ENCODE results near the gene NAB1.

NAB1 gene

DNA sequence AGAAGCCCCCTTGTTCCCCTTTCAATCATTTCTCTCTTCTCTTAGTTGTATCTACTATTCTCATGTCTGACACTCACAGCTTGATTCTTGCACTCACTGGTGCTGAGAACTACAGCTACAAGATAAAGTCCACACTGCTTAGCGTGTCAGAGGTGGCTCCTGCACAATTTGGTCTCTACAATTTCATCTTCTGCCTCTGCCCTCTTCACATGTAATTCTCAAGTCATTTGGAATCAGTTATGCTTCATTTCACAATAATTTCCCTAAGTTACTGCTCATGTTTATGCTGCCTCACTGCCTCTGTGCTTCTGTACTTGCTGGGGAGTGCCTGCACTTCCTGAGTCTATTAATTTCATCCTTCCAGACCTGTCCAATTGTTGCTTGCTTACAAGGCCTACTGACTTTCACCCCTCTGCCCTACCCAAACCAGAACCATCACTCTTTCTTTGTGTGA, 11.6 kb upstream of the NAB1 start:
- TF ChIP-seq, protein P1, sequence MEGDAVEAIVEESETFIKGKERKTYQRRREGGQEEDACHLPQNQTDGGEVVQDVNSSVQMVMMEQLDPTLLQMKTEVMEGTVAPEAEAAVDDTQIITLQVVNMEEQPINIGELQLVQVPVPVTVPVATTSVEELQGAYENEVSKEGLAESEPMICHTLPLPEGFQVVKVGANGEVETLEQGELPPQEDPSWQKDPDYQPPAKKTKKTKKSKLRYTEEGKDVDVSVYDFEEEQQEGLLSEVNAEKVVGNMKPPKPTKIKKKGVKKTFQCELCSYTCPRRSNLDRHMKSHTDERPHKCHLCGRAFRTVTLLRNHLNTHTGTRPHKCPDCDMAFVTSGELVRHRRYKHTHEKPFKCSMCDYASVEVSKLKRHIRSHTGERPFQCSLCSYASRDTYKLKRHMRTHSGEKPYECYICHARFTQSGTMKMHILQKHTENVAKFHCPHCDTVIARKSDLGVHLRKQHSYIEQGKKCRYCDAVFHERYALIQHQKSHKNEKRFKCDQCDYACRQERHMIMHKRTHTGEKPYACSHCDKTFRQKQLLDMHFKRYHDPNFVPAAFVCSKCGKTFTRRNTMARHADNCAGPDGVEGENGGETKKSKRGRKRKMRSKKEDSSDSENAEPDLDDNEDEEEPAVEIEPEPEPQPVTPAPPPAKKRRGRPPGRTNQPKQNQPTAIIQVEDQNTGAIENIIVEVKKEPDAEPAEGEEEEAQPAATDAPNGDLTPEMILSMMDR (IDR thresholded peaks at IDR 0.05; ENCODE audit: low read length): no peak
- TF ChIP-seq EZH2 (IDR thresholded peaks at IDR 0.05; ENCODE audit: borderline replicate concordance, low read length): no peak
- no peaks in the 10 kb centered on the region for H3F3A ChIP-seq (ENCODE audit: insufficient read depth, low read length)
- H3K9me2 ChIP-seq (ENCODE audit: low read depth, low read length): no peaks in the 10 kb centered on the region
- H3K27ac ChIP-seq (ENCODE audit: low read depth, low read length, poor library complexity, severe bottlenecking): no peak overlapping the region
- H3K9ac ChIP-seq (ENCODE audit: low read length): no peak overlapping the region
- no peaks in the 10 kb centered on the region for H4K20me1 ChIP-seq (ENCODE audit: insufficient read depth, low read length)
- no peaks in the 10 kb centered on the region for H3K79me2 ChIP-seq (ENCODE audit: insufficient read depth, low read length)
- no peak overlapping the region for H3K4me3 ChIP-seq (ENCODE audit: low read depth, low read length, poor library complexity, severe bottlenecking)
- H3K27me3 ChIP-seq (ENCODE audit: insufficient read depth, low read length): no peaks in the 10 kb centered on the region
- H3K4me1 ChIP-seq (ENCODE audit: insufficient read depth, low read length, severe bottlenecking): peaks cover 6% of the 10 kb centered on the region
- H3K4me2 ChIP-seq (ENCODE audit: low read length): no peak overlapping the region
- H3K9me3 ChIP-seq (ENCODE audit: low read length): no peaks in the 10 kb centered on the region
- no peak overlapping the region for H2AFZ ChIP-seq (ENCODE audit: low read length)
- no peaks in the 10 kb centered on the region for H3K36me3 ChIP-seq (ENCODE audit: insufficient read depth, low read length)

DNA sequence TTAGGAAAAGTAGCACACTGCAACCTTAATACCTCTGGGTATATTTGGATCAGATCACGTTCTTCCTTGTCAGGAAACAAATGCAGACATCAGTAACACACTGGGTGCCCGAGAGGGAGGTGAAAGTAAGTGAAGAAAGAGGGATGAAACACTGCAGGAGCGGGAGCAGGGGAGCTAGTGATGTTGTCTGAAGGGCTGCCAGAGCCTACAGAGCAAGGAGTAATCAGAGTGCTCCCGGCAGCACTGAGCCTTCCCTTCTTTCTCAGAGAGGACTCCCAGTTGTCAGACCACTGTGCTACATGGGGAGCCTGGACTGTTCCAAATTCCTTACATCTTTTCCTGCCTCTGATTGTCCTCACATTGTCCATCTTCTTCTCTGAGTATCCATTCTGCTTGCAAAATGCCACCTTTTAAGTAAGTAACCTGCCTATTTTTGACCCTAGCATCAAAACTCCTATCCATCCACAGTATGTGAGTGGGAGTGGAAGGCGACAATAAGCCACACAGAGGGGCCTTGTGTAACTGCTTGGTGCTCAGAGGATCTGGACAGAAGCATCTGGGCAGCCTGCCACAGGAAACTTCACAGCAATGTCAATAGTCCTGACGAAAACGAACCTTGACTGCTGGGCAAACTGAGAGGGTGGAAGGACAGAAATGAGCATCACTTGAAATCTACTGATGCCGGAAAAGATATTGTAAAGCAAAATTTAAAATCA, 10.8 kb upstream of the NAB1 start:
- no peak for TF ChIP-seq EZH2 (IDR thresholded peaks at IDR 0.05; ENCODE audit: borderline replicate concordance, low read length)
- TF ChIP-seq, protein P1 (IDR thresholded peaks at IDR 0.05; ENCODE audit: low read length): no peak
- Histone ChIP-seq H3K27me3 (ENCODE audit: insufficient read depth, low read length) (no peaks in the 10 kb centered on the region), H3F3A (ENCODE audit: insufficient read depth, low read length) (no peaks in the 10 kb centered on the region), H3K9ac (ENCODE audit: low read length) (no peak overlapping the region), H3K9me2 (ENCODE audit: low read depth, low read length) (no peaks in the 10 kb centered on the region), H3K4me2 (ENCODE audit: low read length) (no peak overlapping the region), H4K20me1 (ENCODE audit: insufficient read depth, low read length) (no peaks in the 10 kb centered on the region), H3K36me3 (ENCODE audit: insufficient read depth, low read length) (no peaks in the 10 kb centered on the region), H3K79me2 (ENCODE audit: insufficient read depth, low read length) (no peaks in the 10 kb centered on the region), H2AFZ (ENCODE audit: low read length) (no peak overlapping the region), H3K9me3 (ENCODE audit: low read length) (no peaks in the 10 kb centered on the region), H3K4me3 (ENCODE audit: low read depth, low read length, poor library complexity, severe bottlenecking) (no peak overlapping the region), H3K4me1 (ENCODE audit: insufficient read depth, low read length, severe bottlenecking) (peaks cover 6% of the 10 kb centered on the region), H3K27ac (ENCODE audit: low read depth, low read length, poor library complexity, severe bottlenecking) (no peak overlapping the region)

DNA sequence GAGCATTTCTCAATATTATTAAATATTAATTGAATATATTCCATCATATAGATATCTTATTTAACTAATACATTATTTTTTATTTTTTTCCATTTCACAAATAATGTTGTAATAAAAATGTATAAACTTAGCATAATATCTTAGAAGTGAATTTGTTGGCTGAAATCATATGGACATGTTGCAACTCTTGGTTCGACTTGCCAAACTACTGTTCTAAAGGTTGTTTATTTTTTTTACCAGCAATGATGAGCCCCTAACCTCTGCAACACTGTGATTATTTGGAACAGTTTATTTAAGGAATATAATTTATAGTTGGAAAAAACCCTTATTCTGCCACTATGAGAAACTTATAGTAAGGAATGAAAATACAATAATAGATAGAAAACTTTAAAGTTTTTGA, 8.8 kb upstream of the NAB1 start:
- no peaks in the 10 kb centered on the region for H3K27me3 ChIP-seq (ENCODE audit: insufficient read depth, low read length)
- H2AFZ ChIP-seq (ENCODE audit: low read length): no peak overlapping the region
- no peaks in the 10 kb centered on the region for H4K20me1 ChIP-seq (ENCODE audit: insufficient read depth, low read length)
- H3F3A ChIP-seq (ENCODE audit: insufficient read depth, low read length): no peaks in the 10 kb centered on the region
- no peaks in the 10 kb centered on the region for H3K36me3 ChIP-seq (ENCODE audit: insufficient read depth, low read length)
- H3K9me3 ChIP-seq (ENCODE audit: low read length): no peaks in the 10 kb centered on the region
- TF ChIP-seq, protein P1 (IDR thresholded peaks at IDR 0.05; ENCODE audit: low read length): no peak
- TF ChIP-seq EZH2 (IDR thresholded peaks at IDR 0.05; ENCODE audit: borderline replicate concordance, low read length): no peak
- H3K9ac ChIP-seq (ENCODE audit: low read length): no peak overlapping the region
- H3K79me2 ChIP-seq (ENCODE audit: insufficient read depth, low read length): no peaks in the 10 kb centered on the region
- H3K4me3 ChIP-seq (ENCODE audit: low read depth, low read length, poor library complexity, severe bottlenecking): no peak overlapping the region
- H3K4me1 ChIP-seq (ENCODE audit: insufficient read depth, low read length, severe bottlenecking): peaks cover 6% of the 10 kb centered on the region
- no peak overlapping the region for H3K27ac ChIP-seq (ENCODE audit: low read depth, low read length, poor library complexity, severe bottlenecking)
- no peaks in the 10 kb centered on the region for H3K9me2 ChIP-seq (ENCODE audit: low read depth, low read length)
- no peak overlapping the region for H3K4me2 ChIP-seq (ENCODE audit: low read length)

Data from OCI-LY1 (cell line).